GM18873 (cell line): ENCODE data around the gene DCAF5.

Experiments used
- ATAC-seq: cut with Tn5 transposase; IDR thresholded peaks from one replicate; pipeline ENCODE4 v1.9.1; 2021; ENCODE audit warnings: mild to moderate bottlenecking, moderate library complexity, moderate number of reproducible peaks; ENCODE audit not compliant: unreplicated experiment, low FRiP score

DCAF5 gene

GRCh38 chr14:69013943-69014782 lies 138.8 kb downstream of the DCAF5 start:
- no peak for ATAC-seq

GRCh38 chr14:69012256-69012953 lies 140.5 kb downstream of the DCAF5 start:
- ATAC-seq: no peak

GRCh38 chr14:69010648-69011047 lies 142.3 kb downstream of the DCAF5 start:
- no peak for ATAC-seq

GRCh38 chr14:69008421-69008884 lies 144.5 kb downstream of the DCAF5 start:
- ATAC-seq: no peak

GRCh38 chr14:69006346-69006745 lies 146.6 kb downstream of the DCAF5 start:
- ATAC-seq: no peak

- ATAC-seq: no peak
Observed at GRCh38 chr14:69005432-69006148, 147.3 kb downstream of the DCAF5 start.

GRCh38 chr14:69004731-69005431 lies 148.0 kb downstream of the DCAF5 start:
- no peak for ATAC-seq

- no peak for ATAC-seq
Observed at GRCh38 chr14:69003626-69004025, 149.3 kb downstream of the DCAF5 start.

DNA sequence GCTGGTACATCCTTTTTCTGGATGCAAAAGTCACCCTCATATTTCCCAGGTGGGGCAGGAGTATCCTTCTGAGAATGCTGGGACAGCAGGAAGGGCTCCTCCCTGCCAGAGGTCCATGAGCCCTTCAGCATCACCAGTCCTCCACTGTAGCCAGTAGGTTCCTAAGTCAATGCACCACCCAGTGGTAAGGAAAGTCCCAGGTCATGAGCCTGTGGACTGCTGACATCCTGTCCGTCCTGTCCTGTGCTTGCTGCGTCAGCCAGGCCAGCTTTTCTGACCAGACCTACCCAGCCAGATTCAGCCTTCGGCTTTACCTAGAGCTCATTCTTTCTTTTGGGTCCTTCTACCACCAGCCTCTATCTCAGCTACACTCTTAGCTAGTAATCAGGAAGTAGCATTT lies 150.8 kb downstream of the DCAF5 start:
- no peak for ATAC-seq

GRCh38 chr14:69001375-69001774 lies 151.5 kb downstream of the DCAF5 start:
- ATAC-seq: no peak
